Activated CD4-positive, alpha-beta T cell treated with anti-CD3 and anti-CD28 coated beads, Interleukin-2, amount 50 U/mL, for 48 hours (primary cell): ENCODE data around the gene UQCRQ.

Experiments used
- DNase-seq, 2 experiments: peaks; one replicate each; pipeline ENCODE4 v3.0.0-alpha.2; 2020

The UQCRQ gene

DNA sequence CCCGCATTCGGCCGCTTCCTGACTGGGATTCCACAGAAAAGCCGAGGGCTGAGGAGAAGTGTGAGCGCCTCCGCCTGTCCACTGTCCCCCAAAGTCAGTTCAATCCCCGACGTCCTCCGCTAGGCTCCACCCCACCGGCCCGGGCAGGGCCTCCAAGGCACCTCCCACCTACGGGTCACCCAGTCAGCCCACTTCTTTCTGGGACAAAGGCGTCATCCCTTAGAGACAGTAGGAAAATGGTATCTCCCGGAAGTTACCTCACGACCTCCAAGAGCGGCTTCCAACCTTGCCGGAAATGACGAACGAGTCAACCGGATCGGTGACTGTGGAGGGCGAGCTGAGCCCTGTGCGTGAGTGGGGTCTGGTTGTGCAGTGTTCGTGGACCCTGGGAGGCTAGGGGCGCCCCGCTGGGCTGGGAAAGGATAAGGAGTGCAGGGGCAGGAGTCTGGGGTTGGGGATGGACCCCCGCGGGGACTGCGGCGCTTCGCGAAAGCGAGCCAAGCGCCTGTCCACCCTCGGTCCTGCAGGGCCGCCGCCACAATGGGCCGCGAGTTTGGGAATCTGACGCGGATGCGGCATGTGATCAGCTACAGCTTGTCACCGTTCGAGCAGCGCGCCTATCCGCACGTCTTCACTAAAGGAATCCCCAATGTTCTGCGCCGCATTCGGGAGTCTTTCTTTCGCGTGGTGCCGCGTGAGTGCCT is at the start of gene UQCRQ, which contains the start of gene GDF9:
TSS of gene UQCRQ (plus strand) at position 301 of the 704 bp plus-strand sequence. CDS start at position 541, 240 bp downstream.
TSS of gene GDF9 (minus strand) at position 128 of the 704 bp plus-strand sequence. CDS start 1,936 bp downstream, outside the sequence.
- DNase-seq = peak; percentile 92 to 94

- no peak for DNase-seq
These were observed 49.4 kb upstream of the UQCRQ start for GRCh38 chr5:132817011-132817410.

DNA sequence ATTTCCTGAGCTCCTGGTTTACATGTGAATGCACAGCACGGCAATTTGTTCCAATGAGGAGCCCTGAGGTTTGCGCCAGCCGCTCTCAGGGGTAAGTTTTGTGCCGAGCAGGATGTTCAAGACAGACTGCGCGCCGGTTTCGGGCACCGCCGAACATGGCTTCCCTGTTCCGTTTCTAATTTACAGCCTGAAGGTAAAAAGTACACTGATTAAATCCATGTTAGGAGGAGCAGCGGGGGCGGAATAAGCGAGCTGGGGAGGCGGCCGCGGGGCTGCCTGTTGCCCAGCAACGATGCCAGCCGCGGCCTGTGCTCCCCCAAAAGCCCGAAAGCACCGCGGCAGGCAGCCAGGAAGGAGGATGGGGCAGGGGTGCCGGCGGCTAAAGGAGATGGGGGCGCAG is 47.0 kb upstream of the UQCRQ start:
- no peak for DNase-seq

GRCh38 chr5:132820162-132820754 is 46.2 kb upstream of the UQCRQ start:
- peak; percentile 96 to 97 for DNase-seq

DNA sequence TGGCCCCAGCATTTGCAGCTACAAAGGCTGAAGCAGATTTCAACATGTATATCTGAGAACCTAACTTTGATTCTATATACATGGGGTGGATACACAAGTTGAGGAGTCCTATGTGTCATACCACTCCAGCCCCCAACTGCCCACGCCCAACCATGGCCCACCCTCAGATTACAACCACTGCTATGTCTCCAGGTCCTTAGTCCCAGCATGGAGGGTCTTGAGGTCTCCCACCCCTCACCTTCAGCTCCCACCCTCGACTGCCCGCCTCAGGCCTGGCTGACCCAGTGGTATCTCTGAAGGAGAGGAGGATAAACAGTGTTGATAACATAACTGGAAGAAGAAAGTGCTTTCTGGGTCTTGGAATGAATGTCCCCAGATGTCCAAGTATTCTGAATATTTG is 45.1 kb upstream of the UQCRQ start:
- no peak for DNase-seq

GRCh38 chr5:132821791-132822190 is 44.7 kb upstream of the UQCRQ start:
- DNase-seq = no peak

GRCh38 chr5:132822650-132823480 is 43.6 kb upstream of the UQCRQ start:
- no peak for DNase-seq

DNA sequence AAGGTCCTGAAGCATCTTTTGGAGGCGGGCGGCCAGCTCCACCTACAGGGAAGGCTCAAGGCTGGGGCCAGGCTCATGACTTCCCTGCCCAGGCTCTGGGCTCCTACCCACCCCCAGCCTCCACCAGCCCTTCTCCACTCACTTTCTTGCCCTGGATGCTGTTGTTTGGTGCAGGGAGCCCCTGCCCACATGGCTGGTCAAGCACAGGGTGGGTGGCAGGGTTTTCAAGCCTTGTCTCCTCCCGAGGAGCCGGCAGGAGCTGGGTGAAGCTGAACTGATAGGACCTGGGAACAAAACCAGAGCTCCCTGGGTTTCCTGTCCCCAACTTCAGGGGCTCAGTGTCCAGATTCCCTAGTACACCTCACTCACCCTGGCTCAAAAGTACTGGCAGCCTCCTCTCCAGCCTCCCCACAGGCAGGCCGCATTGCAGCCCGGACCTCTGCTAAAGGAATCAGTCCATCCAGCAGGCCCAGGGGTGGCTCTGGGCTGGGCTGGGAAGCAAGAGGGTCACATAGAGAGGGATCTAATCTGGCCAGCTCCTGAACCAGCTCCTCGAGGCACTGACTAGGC is 42.9 kb upstream of the UQCRQ start:
- no peak for DNase-seq

- no peak for DNase-seq
These were observed 42.0 kb upstream of the UQCRQ start for GRCh38 chr5:132824426-132824825.

DNA sequence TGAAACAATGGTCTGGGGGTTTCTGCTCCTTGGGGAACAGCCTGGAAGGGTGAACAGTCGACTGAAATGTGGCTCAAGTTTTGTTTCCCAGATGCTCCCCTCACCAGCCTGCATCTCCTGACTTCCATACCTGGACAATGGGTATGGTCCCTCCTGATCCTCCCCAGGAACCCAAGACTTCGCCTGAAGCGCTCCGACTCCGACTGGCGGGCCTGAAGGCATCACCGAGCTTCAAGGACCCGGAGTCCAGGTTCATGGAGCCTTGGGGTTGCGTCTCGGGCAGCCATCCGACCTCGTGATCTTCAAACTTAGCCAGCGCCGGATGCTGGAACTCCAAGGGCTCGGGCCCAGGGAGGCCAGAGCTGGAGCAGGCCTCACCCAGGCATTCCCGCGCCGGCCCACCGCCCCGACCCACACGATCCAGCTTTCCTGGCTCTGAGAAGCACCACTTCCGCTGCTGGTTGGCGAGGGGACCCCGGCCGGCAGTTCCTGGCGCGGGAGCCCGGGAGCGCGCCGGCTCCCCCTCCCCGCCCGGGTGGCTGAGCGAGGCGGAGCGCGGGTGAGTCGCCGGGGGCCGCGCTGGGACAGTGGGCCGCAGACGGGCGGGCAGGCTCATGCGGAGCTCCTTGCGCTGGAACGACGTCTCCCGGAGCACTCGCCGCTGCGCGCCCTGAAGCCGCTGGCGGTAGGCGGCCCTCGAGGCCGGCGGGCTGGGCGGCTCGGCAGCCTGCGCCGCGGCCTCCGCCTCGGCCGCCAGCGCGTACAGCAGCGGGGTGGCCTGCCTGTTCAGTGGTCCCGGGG is 41.2 kb upstream of the UQCRQ start:
- no peak for DNase-seq

GRCh38 chr5:132825834-132826391 is 40.5 kb upstream of the UQCRQ start:
- DNase-seq = peak in 1 of 2 experiments; percentile 42

- DNase-seq = no peak
These were observed 39.9 kb upstream of the UQCRQ start for GRCh38 chr5:132826424-132827082.

GRCh38 chr5:132827943-132828673 is 38.3 kb upstream of the UQCRQ start:
- DNase-seq = no peak

GRCh38 chr5:132828846-132829494 is 37.5 kb upstream of the UQCRQ start:
- DNase-seq = no peak

DNA sequence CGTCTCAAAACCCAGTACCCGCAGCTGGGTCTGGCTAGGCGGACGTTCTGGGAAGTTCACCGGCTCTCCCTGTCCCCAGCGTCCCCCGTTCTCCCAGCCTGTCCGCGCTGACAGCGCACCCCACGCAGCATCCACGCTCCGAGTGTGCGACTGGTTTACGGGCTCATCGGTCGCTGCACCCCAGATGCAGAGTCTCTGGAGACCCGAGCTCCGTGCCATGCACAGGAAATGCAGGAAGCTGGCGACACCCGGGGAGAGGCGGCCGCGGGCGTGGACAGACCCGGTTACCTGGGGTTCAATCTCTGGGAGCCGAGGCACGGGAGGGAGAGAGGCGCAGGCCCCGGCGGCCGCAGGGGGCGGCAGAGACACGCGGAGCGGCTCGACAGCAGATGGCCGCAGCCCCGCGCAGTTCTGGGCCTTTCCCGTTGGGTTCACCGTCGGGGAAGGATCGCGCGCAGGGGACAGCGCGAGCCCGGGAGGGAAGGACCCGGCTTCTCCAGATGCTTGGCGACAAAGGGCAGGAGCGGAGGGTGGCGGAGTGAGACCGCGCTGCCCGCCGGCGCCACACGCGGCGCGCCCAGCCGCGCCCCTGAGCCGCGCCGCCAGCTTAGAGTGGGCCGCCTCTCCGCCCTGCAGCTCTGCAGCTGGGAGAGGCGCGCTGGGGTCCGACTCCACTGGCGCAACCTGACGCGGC is 36.6 kb upstream of the UQCRQ start:
- DNase-seq = peak; percentile 73 to 80

DNA sequence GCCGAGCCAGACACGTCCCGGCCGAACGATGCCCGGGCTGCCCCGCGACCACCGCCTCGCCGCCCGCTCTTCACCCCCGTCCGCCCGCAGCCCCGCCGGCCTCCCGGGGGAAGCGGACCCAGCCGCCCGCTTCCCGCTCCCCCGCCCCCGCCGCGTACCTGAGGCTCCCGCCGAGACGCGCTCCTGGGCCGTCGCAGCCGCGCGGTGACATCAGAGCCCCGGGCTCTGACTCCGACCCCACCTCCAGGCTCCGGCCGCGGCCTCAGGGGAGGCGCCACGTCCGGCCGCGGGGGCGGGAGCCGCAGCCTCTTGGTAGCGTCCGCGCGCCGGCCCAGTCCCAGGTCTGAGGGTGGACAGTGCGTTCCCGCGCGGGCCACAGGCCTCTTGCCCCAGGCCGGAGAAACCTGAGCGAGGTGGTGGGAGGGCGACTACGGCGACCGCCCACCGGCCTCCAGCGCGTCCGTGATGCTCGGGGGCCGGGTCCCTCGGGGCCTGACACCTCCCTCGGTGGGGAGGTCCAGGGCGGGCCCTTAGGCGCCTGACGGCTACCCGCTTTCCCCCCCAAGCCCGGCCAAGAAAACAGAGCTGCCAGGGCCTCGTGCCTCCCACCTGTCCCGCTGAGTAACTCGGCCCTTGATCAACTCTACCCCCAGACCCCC is 35.9 kb upstream of the UQCRQ start, which contains the start of gene SHROOM1:
TSS of gene SHROOM1 (minus strand) at position 212 of the 659 bp plus-strand sequence. CDS start 4,507 bp downstream, outside the sequence.
- peak in 1 of 2 experiments; percentile 41 for DNase-seq

DNA sequence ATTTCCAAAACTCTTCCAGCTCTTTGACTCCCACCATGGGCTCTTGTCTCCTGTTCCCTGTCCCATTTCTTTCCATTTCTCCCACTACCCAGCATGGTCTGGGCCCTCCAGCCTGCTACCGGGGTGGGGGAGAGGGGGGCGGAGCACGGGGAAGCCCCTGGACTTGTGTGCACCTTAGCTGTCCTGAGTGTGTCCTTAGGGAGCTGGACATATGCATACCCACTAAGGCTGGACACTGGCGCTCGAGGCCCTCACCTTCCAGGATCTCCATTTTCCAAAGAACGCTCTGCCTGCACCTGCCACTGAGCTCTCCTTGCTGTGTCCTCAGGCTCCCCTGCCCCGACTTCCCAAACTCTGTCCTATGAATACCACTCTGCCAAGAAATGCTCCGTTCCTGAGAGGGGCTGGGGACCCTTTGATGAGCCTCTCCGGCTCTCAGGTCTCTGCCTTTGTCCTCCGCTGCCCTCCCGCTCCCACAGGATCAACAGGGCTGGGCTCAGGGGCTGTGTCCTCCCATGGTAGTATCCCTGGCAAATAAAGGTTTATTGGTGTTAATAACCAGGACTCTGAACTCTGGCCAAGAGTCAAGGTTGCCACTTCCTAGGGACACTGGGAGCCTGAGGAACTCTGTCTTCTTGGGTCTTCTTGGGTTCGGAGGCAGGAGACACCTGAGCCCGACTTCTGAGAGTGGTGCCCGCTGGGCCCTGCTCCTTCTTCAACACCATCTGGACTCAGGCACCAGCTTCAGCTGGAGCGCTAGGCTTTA is 35.2 kb upstream of the UQCRQ start:
- DNase-seq = no peak

DNA sequence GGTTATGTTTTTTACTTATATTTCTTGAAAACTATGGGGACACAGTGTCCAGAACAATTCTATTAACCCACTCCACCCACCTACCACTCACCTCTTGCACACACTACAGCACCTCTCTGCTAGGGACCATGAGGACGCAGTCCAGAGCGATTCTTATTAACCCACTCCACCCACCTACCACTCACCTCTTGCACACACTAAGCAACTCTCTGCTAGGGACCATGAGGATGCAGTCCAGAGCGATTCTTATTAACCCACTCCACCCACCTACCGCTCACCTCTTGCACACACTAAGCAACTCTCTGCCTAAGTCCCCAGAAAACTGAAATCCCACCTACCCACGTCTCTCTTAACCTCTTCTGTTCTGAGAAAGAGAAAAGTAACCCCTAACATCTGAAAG is 33.8 kb upstream of the UQCRQ start:
- DNase-seq = no peak
